Activated CD4-positive, CD25-positive, alpha-beta regulatory T cell treated with anti-CD3 and anti-CD28 coated beads, Interleukin-2, amount 50 U/mL, for 72 hours (primary cell): ENCODE data around the gene COBL.

ENCODE experiments used
- DNase-seq: peaks from one replicate; pipeline ENCODE4 v3.0.0; 2021

The COBL gene

GRCh38 chr7:51111241-51111940, 205.2 kb downstream of the COBL start:
- DNase-seq: no peak

GRCh38 chr7:51108134-51108533, 208.5 kb downstream of the COBL start:
- DNase-seq: no peak

- DNase-seq: no peak
Observed at GRCh38 chr7:51104278-51104677, 212.3 kb downstream of the COBL start.

GRCh38 chr7:51103718-51104117, 212.9 kb downstream of the COBL start:
- no peak for DNase-seq

GRCh38 chr7:51102828-51103227, 213.8 kb downstream of the COBL start:
- DNase-seq: no peak

GRCh38 chr7:51101111-51101757, 215.4 kb downstream of the COBL start:
- no peak for DNase-seq

GRCh38 chr7:51090411-51090810, 226.2 kb downstream of the COBL start:
- DNase-seq: no peak

GRCh38 chr7:51085034-51085692, 231.4 kb downstream of the COBL start:
- no peak for DNase-seq

- DNase-seq: no peak
Observed at GRCh38 chr7:51084121-51084520, 232.5 kb downstream of the COBL start.

GRCh38 chr7:51082940-51083533, 233.6 kb downstream of the COBL start:
- DNase-seq: no peak

GRCh38 chr7:51082096-51082840, 234.3 kb downstream of the COBL start:
- DNase-seq: no peak

GRCh38 chr7:51081270-51081890, 235.2 kb downstream of the COBL start:
- DNase-seq: no peak

GRCh38 chr7:51080622-51081269, 235.9 kb downstream of the COBL start:
- no peak for DNase-seq

- no peak for DNase-seq
Observed at GRCh38 chr7:51080216-51080615, 236.4 kb downstream of the COBL start.

- DNase-seq: no peak
Observed at GRCh38 chr7:51079494-51079893, 237.1 kb downstream of the COBL start.

GRCh38 chr7:51078653-51079052, 238.0 kb downstream of the COBL start:
- DNase-seq: no peak

- DNase-seq: no peak
Observed at GRCh38 chr7:51077987-51078370, 238.6 kb downstream of the COBL start.

GRCh38 chr7:51077316-51077986, 239.2 kb downstream of the COBL start:
- DNase-seq: no peak

- DNase-seq: no peak
Observed at GRCh38 chr7:51075681-51076580, 240.7 kb downstream of the COBL start.

GRCh38 chr7:51073171-51073570, 243.4 kb downstream of the COBL start:
- no peak for DNase-seq
